Measurements from ENCODE around the gene TCF7L1. TPM values are rescaled to one million over a fixed set of nuclear protein-coding genes. Genes with fewer than 3 reads are reported as not detected.

TCF7L1 gene
- total and polyA plus RNA-seq, 9 of the 15 experiments (the other 6 are each of a cell fraction or from before 2014, with no cell fraction given), result 0.03 to 0.11 (median 0.07) TPM; not detected in 5

DNA sequence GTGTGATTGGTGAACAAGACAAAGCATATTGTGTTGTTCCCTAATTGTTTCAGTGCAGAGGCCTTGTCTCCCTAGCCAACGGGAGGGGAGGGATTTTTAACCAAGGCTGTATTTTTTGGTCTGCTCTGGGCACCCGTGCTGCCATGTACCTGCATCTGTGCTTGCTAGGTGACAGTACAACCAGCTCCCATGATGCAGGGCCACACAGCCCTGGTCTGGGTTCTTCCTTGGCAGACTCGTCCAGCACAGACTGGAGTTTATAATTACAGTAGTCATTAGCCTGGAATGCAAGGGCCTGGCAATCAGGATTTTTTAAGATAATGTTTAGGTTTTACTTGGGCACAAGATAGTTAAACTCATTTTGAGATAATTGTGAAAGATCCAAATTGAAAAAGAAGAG is 36.4 kb downstream of the TCF7L1 start:
- no peaks in the 10 kb centered on the region for H3K36me3 ChIP-seq (ENCODE audit: control insufficient read depth, insufficient read depth, low read length)
- no peak overlapping the region for H3K27ac ChIP-seq (ENCODE audit: extremely low read depth, low read depth, low read length)
- no peak overlapping the region for H2AFZ ChIP-seq (ENCODE audit: low read depth, low read length)
- in situ Hi-C loops (cut with MboI) (no loop called here), intact Hi-C loops (cut with micrococcal nuclease) (no loop called here)
- no TSS peak for BruUV-seq (replicated peaks)
- POLR2A ChIA-PET, result interaction anchor here (0.6 kb wide), 1 partner anchor 37 kb away, joined by 4 read pairs; no protein-coding TSS in a partner anchor
- H3K9ac ChIP-seq (ENCODE audit: insufficient read depth in 1 of 2, low read depth in 2 of 2, low read length in 2 of 2), result no peak overlapping the region
- no peak overlapping the region for H3K4me3 ChIP-seq
- CTCF ChIA-PET (ENCODE audit: low intra/inter-chr PET ratio), result interaction anchor here (0.6 kb wide), 1 partner anchor 536 kb away, joined by 5 read pairs; no protein-coding TSS in a partner anchor
- WGBS (ENCODE audit: insufficient coverage, low coverage, missing lambda C conversion rate), result 0% methylated on average over 3 of the region's 3 CpGs
- H3K27me3 ChIP-seq (ENCODE audit: control insufficient read depth in 2 of 2, insufficient read depth in 2 of 2, low read length in 2 of 2), result peaks cover 32 to 72% of the 10 kb centered on the region in 2 experiments; a peak in 4 of 5 replicates
- FAIRE-seq (no peak), ATAC-seq (no peak), DNase-seq (ENCODE audit: extremely low read depth in 1 of 4, low spot score in 3 of 4) (no peak)
- H3K9me1 ChIP-seq (ENCODE audit: control insufficient read depth, insufficient read depth, low read length), result no peaks in the 10 kb centered on the region
- no peaks in the 10 kb centered on the region for H3K79me2 ChIP-seq (ENCODE audit: control insufficient read depth, insufficient read depth, low read length)
- H4K20me1 ChIP-seq (replicated peaks; ENCODE audit: control insufficient read depth, insufficient read depth, low read length), result 0 out of 2 replicates have a peak, but pooled peaks cover 4% of the 10 kb centered on the region
- H3K9me3 ChIP-seq (replicated peaks; ENCODE audit: control insufficient read depth, insufficient read depth, low read depth, low read length), result 0 out of 2 replicates have a peak, but pooled peaks cover 1% of the 10 kb centered on the region
- no peak overlapping the region for H3K4me2 ChIP-seq (ENCODE audit: insufficient read depth, low read length)
- H3K4me1 ChIP-seq (replicated peaks in 1 of 2; ENCODE audit: control insufficient read depth in 2 of 2, insufficient read depth in 2 of 2, low read length in 2 of 2), result no peaks in the 10 kb centered on the region
- no peak for TF ChIP-seq NEUROD1 (IDR thresholded peaks at IDR 0.05; ENCODE audit: borderline replicate concordance, low read depth, low read length, partially characterized antibody)
- no peak for TF ChIP-seq RFX7 (CRISPR knock-in tag; IDR thresholded peaks at IDR 0.05)
- TF ChIP-seq, protein P1, sequence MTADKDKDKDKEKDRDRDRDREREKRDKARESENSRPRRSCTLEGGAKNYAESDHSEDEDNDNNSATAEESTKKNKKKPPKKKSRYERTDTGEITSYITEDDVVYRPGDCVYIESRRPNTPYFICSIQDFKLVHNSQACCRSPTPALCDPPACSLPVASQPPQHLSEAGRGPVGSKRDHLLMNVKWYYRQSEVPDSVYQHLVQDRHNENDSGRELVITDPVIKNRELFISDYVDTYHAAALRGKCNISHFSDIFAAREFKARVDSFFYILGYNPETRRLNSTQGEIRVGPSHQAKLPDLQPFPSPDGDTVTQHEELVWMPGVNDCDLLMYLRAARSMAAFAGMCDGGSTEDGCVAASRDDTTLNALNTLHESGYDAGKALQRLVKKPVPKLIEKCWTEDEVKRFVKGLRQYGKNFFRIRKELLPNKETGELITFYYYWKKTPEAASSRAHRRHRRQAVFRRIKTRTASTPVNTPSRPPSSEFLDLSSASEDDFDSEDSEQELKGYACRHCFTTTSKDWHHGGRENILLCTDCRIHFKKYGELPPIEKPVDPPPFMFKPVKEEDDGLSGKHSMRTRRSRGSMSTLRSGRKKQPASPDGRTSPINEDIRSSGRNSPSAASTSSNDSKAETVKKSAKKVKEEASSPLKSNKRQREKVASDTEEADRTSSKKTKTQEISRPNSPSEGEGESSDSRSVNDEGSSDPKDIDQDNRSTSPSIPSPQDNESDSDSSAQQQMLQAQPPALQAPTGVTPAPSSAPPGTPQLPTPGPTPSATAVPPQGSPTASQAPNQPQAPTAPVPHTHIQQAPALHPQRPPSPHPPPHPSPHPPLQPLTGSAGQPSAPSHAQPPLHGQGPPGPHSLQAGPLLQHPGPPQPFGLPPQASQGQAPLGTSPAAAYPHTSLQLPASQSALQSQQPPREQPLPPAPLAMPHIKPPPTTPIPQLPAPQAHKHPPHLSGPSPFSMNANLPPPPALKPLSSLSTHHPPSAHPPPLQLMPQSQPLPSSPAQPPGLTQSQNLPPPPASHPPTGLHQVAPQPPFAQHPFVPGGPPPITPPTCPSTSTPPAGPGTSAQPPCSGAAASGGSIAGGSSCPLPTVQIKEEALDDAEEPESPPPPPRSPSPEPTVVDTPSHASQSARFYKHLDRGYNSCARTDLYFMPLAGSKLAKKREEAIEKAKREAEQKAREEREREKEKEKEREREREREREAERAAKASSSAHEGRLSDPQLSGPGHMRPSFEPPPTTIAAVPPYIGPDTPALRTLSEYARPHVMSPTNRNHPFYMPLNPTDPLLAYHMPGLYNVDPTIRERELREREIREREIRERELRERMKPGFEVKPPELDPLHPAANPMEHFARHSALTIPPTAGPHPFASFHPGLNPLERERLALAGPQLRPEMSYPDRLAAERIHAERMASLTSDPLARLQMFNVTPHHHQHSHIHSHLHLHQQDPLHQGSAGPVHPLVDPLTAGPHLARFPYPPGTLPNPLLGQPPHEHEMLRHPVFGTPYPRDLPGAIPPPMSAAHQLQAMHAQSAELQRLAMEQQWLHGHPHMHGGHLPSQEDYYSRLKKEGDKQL (CRISPR knock-in tag; IDR thresholded peaks at IDR 0.05; ENCODE audit: borderline replicate concordance), result no peak
- no peak for TF ChIP-seq POLR2B (IDR thresholded peaks at IDR 0.05; ENCODE audit: low read depth, partially characterized antibody)
- TF ChIP-seq, protein P2, sequence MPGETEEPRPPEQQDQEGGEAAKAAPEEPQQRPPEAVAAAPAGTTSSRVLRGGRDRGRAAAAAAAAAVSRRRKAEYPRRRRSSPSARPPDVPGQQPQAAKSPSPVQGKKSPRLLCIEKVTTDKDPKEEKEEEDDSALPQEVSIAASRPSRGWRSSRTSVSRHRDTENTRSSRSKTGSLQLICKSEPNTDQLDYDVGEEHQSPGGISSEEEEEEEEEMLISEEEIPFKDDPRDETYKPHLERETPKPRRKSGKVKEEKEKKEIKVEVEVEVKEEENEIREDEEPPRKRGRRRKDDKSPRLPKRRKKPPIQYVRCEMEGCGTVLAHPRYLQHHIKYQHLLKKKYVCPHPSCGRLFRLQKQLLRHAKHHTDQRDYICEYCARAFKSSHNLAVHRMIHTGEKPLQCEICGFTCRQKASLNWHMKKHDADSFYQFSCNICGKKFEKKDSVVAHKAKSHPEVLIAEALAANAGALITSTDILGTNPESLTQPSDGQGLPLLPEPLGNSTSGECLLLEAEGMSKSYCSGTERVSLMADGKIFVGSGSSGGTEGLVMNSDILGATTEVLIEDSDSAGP (CRISPR knock-in tag; IDR thresholded peaks at IDR 0.05), result no peak
- TF ChIP-seq GABPB2 (CRISPR knock-in tag; conservative IDR thresholded peaks at IDR 0.05), result no peak
- TF ChIP-seq TRIM28 (IDR thresholded peaks at IDR 0.05), result no peak
- TF ChIP-seq, protein P3, sequence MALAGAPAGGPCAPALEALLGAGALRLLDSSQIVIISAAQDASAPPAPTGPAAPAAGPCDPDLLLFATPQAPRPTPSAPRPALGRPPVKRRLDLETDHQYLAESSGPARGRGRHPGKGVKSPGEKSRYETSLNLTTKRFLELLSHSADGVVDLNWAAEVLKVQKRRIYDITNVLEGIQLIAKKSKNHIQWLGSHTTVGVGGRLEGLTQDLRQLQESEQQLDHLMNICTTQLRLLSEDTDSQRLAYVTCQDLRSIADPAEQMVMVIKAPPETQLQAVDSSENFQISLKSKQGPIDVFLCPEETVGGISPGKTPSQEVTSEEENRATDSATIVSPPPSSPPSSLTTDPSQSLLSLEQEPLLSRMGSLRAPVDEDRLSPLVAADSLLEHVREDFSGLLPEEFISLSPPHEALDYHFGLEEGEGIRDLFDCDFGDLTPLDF (CRISPR knock-in tag; IDR thresholded peaks at IDR 0.05), result no peak
- TF ChIP-seq ZNF143 (CRISPR knock-in tag; IDR thresholded peaks at IDR 0.05), result no peak
- no peak for TF ChIP-seq NR2F6 (CRISPR knock-in tag; IDR thresholded peaks at IDR 0.05)
- TF ChIP-seq ELF1 (tag; IDR thresholded peaks at IDR 0.05), result no peak
- no peak for TF ChIP-seq ZNF445 (CRISPR knock-in tag; IDR thresholded peaks at IDR 0.05; ENCODE audit: low read depth)
- no peak for TF ChIP-seq MCM5 (IDR thresholded peaks at IDR 0.05; ENCODE audit: low read depth)
- TF ChIP-seq BRCA1 (IDR thresholded peaks at IDR 0.05), result no peak
- no peak for TF ChIP-seq BRCA1 (CRISPR knock-in tag; IDR thresholded peaks at IDR 0.05)
- TF ChIP-seq ZNF12 (CRISPR knock-in tag; IDR thresholded peaks at IDR 0.05), result no peak

All from K562 (cell line).